ENCODE data around the gene PRKAA1.

The PRKAA1 gene

DNA sequence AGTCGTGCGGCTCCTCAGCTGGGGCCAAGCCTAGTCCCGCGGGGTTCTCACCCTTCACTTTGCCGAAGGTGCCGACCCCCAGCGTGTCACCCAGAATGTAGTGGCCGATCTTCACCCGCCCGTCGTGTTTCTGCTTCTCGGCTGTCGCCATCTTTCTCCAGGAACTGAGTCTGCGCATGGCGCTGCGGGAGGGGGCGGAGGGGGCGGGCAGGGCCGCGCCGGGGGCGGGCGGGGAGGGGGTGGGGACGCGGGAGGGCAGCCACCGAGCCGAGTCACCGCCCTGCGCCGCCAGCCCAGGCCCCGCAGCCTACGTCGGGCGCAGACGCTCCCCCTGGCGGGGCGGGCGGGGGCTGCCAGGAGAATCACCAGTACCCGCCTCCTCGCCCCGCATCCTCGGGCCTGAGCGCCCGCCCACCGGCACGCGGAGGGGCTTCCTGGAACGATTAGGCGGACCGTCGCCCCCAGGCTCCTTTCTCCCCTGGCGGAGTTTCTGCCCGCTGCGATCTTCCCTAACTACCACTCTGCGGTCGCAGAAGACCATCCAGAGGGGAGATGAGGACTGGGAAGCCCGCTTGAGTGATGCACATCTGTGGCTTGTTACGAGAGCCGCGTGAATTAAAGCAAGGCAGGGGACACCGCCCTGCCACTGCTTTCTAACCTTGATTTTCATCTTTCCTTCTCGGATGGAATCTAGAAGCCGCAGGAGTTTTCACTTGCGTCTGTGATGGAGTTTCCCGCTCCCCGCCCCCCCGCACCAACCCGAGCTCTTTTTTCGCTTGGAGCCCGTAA, at the start of gene PRKAA1:
Gene PRKAA1, minus strand, starts transcription at position 363 of the 789 bp plus-strand sequence. Its CDS starts 185 bp downstream, at position 178.
- DNase-seq, result peak; percentile 88

DNA sequence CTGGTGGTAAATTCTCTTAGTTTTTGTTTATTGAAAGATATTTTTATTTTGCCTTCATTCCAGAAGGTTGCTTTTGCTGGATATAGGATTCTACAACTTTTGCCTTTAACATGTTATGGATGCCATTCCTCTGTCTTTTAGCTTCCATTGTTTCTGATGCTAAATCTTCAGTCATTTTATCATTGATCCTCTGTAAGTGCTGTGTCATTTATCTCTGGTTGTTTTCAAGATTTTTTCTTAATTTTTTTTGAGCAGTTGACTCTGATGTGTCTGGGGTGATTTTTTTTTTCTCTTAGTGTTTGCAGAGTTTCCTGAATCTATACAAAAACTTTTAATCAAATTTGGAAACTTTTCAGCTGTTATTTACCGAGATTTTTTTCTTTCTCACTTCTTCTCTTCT, 49.4 kb upstream of the PRKAA1 start:
- no peak for DNase-seq

DNA sequence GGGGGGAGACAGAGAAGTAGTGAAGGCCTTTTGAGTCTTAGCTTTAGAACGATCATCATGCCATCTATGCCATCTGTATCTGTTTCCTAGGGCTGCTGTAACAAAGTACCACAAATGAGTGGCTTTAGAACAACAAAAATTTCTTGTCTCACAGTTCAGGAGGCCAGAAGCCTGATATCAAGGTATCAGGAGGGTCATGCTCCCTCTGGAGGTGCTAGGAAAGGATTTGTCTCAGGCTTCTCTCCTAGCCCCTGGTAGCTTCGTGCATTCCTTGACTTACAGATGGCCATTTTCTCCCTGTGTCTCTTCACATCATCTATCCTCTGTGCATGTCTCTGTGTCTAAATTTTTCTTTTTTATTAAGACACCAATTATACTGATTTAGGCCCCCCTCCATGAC, 48.2 kb upstream of the PRKAA1 start:
- DNase-seq, result no peak

- no peak for DNase-seq
Measured at GRCh38 chr5:40844565-40844964, 46.4 kb upstream of the PRKAA1 start.

DNA sequence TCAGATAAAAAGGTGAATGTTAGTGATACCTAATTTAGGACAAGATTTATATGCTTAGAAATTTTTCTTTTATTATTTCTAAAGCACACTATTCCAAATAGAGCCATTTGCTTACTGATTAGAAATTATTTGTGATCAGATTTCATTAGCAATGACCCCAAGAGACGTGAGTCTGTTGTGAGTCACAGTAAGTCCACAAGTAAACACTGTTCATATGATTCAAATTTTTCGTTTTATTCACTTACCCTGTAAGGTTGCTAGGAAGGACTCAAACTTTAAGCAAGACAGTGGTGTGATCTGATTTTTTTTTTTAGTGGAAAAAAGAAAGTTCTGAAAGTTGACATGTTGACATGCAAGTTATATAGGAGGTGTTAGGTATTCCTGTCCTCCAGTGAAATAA, 44.2 kb upstream of the PRKAA1 start:
- DNase-seq, result no peak

DNA sequence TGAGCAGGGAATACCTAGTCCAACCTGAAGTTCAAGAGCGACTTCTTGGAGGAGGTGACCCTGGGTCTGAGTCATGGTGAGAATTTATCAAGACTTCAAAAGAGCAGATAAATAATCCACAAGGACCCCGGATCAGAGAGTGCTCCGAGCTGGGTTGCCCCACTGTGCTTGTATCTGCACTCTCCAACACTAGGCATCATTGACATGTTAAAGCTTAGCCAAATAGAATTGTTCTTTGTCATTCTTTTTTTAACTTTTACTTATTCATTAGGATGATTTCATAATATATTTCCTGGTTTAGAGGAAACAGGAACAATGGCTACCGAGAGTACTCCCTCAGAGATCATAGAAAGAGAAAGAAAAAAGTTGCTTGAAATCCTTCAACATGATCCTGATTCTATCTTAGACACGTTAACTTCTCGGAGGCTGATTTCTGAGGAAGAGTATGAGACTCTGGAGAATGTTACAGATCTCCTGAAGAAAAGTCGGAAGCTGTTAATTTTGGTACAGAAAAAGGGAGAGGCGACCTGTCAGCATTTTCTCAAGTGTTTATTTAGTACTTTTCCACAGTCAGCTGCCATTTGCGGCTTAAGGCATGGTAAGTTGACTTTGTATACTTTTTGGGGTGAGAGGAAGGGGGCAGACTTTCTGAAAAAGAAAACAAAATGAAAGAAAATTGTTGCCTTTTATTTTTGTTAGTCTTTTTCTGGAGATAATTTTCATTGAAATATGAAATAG, 43.1 kb upstream of the PRKAA1 start, which contains the start of gene CARD6:
Gene CARD6, plus strand, starts transcription at position 300 of the 738 bp plus-strand sequence. Its CDS starts 16 bp downstream, at position 316.
- DNase-seq, result no peak

DNA sequence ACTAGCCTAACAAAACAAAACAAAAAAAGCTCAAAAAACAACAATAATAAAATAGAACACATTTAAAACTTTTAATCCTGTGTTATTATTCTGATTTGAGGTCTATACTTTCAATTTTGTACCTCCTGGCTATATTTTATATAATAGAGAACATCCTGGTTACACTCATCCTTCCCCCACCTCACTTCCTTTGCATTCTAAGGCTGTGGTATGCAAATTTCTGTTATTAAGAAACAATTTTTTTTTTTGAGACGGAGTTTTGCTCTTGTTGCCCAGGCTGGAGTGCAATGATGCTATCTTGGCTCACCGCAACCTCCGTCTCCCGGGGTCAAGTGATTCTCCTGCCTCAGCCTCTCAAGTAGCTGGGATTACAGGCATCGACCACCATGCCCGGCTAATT, 39.9 kb upstream of the PRKAA1 start:
- DNase-seq, result no peak

DNA sequence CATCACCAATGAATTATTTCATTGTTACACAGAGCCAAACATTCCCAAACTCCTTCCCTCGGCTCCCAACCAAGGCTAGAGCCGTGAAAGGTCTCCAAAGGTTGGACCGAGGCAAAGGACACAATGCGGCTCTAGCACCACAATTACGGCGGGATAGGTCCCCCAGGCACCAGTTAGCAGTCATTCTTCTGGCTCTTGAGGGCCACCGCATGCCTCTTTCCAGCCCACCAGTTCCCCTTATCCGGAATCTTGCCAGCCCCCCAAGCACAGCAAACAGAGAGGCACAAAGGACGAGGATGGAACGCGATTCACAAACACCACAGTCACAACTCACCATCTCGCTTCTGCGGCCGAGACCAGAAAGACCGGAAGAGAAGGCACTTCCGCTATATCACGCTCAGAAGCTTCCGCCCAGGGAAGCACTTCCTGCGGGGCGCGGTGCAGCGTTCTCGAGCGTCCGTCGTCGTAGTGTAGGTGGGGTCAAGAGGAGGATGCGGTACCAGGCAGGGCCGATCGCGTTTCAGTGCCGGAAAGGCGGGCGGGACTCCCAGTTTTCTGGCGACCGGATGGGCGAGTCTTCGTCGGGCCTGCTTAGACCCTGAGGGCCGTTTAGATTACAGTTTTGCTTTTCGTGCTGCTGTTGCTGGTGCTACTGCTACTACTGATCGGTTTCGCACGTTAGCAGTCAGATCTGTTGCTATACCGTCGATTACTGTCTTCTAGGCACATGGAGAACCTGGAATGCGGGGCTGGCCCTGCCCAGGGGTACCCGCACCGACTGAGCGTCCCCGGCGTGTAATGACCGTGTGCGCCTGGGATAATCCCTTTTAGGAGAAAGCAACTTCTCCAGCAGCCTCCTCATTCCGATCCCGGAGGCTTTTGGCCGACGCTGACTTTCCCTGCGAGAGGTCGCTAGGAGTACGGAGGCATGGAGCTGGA, 36.9 kb upstream of the PRKAA1 start, which contains the start of gene RPL37:
Gene RPL37, minus strand, starts transcription at position 374 of the 939 bp plus-strand sequence. Its CDS starts 37 bp downstream, at position 337.
- peak; percentile 93 for DNase-seq

DNA sequence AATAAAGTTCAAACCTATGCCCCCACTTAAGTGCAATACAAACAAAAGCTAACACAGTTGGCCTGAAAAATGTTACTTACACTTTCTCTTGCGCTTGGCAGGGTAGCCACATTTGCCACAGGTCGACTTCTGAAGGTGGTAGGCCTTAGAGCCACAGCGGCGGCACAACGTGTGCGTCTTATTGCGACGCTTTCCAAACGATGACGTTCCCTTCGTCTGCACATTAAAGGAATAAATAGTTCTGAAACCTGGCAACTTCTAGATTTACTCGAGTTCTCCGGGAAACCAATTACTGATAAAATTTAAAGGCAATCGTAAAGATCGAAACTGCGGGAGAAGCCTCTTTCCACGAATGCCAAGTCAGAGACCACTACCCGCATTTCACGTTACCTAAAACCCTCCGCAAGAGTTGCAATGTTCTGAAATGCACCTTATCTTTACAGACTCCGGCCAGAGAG, 36.2 kb upstream of the PRKAA1 start:
- DNase-seq, result peak; percentile 41

- DNase-seq, result no peak
Measured at GRCh38 chr5:40833712-40834229, 35.6 kb upstream of the PRKAA1 start.

DNA sequence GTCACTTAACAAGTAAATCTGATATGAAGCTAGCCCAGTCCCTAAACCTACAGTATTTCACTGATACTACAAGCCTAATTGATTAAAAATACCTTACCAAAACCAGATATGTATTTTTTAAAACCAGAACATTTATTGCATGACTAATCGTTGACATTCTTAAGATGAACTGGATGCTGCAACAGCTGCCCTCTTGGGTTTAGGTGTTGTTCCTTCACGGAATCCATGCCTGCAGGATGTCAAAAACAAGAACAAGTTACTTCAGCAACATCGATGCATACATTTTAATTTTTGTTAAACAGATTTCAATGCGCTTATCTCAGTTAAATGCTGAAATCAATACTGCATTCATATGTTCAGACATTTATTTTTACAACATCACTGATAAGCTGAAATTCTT, 34.2 kb upstream of the PRKAA1 start:
- no peak for DNase-seq

- DNase-seq, result peak; percentile 24
Measured at GRCh38 chr5:40831346-40832210, 33.4 kb upstream of the PRKAA1 start.

- DNase-seq, result no peak
Measured at GRCh38 chr5:40829748-40830533, 31.8 kb upstream of the PRKAA1 start.

DNA sequence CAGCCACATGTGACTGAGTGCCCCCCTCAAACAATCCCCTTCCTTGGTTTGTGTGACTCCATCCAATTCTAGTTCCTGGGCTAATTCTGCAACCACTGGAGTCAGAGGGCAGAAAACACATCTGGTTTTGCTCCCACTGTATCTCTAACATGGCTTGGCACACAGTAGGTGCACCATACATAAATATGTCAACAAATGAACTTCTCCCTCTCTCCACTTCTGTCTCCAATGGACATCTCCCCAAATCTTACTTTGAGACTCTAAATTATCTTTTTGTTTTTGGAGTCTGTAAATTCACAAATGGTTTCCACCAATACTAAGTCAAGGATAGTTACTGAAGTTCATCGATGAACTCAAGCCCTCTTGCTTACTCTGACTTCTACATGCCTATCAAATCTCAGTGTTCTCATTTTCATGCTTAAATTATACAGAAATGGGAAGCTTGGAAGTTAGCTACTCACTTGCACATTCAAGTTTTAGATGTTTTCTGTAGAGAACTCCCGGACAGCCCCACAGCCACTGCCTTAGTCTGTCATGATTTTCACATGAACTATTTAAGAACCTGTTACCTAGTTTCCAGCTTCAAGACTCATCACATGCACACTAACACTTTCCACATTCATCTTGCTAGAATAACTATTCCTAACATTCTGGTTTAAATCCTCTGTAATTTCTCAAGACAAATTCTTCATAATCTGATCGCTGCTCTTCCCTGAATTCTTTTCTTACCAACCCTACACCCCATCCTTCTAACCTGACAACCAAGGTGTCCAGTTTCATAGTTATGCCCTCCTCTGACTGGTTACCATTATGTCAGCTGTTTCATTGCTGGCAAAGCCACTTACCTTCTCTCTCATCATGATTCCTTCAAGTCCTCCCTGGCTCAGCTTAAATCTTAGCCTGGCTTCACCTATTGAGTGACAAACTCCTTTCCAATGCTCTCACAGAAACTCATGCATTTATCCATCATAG, 30.8 kb upstream of the PRKAA1 start:
- DNase-seq, result no peak

DNA sequence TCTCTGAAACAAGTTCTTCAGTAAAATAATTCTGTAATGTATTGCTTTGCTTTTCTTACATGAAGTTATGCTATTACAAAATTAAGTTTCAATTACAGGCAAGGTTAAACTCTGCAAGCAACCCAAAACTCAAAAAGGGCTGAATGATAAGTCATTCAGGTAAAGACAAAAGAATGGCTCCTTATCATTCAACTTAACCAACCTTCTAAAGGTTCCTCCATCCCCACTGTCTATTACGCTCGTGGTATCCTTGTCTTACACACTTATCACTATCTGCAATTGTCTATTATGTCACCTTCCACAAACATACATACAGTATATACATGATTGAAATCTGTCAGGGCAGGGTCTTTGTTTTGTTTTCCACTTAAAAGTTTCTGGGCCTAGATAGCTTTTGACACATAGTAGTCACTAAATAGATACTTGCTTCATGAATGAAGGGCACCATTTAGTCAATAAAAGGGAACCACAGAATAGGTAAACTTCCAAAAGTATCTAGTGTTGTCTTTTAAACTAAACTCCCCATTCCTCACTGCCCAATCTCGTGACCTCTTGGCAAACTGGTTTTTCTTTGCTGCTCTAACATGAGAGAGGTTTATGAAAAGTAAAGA, 30.0 kb upstream of the PRKAA1 start:
- DNase-seq, result no peak

- no peak for DNase-seq
Measured at GRCh38 chr5:40827188-40827977, 29.2 kb upstream of the PRKAA1 start.

DNA sequence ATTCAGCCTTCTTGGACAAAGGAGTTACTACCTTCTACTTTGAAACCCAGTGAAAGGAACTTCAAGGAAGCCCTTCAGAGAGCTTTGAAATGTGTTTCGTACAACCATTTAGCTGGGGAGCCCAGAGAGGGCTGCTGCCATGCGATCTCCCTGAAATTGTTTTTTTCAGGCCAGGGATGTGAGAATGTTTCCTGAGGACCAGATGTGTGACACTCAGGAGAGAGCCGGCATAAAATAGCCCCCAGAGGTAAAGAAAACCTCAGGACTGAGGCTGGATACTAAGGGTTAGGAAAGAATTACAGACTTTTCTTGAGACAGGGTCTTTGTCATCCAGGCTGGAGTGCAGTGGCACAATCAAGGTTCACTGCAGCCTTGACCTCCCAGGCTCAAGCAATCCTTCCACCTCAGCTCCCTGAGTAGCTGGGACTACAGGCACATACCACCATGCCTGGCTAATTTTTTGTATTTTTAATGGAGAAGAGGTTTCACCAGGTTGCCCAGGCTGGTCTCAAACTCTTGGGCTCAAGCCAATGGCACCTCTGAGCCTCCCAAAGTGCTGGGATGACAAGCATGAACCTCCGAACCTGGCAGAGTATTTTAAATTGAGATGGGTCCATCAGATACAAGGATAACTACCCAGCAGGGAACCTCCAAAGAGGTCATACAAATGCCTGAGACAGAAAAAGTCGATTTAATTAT, 28.5 kb upstream of the PRKAA1 start:
- no peak for DNase-seq

Measured in stimulated activated naive CD4-positive, alpha-beta T cell treated with Interleukin-2 at 50 U/mL for 16 hours (primary cell).